HG02798 (cell line): ENCODE results near the gene ATP2B3.
A peak's percentile ranks its signal among the peaks of the same experiment; 100 is the strongest.
"Not testable (repeated sequence)": the region's sequence is repeated elsewhere in the genome, so short reads cannot be mapped to it uniquely, and the experiment has no call there.

Experiments
- ATAC-seq: cut with Tn5 transposase; IDR thresholded peaks from one replicate; pipeline ENCODE4 v1.9.1; 2021; ENCODE audit warnings: mild to moderate bottlenecking; ENCODE audit not compliant: unreplicated experiment, poor library complexity

ATP2B3 gene

GRCh38 chrX:153590961-153591956, 73.8 kb downstream of the ATP2B3 start:
- ATAC-seq = no peak

GRCh38 chrX:153592091-153592833, 74.8 kb downstream of the ATP2B3 start:
- ATAC-seq = no peak

- no peak for ATAC-seq
Observed at GRCh38 chrX:153592966-153593688, 75.7 kb downstream of the ATP2B3 start.

- ATAC-seq = no peak
Observed at GRCh38 chrX:153593811-153594500, 76.5 kb downstream of the ATP2B3 start.

GRCh38 chrX:153595387-153595786, 77.9 kb downstream of the ATP2B3 start:
- no peak for ATAC-seq

- ATAC-seq = no peak
Observed at GRCh38 chrX:153595859-153596857, 78.7 kb downstream of the ATP2B3 start.

- no peak for ATAC-seq
Observed at GRCh38 chrX:153596981-153597750, 79.7 kb downstream of the ATP2B3 start.

- peak; percentile 58 for ATAC-seq
Observed at GRCh38 chrX:153598541-153599191, 81.2 kb downstream of the ATP2B3 start, which contains the start of gene CCNQ. Gene CCNQ (minus strand): TSS chrX:153599139. CDS start chrX:153599073, 66 bp downstream.

- peak; percentile 90 for ATAC-seq
Observed at GRCh38 chrX:153599192-153600031, 82.0 kb downstream of the ATP2B3 start.

GRCh38 chrX:153600032-153600373, 82.6 kb downstream of the ATP2B3 start:
- ATAC-seq = no peak

- no peak for ATAC-seq
Observed at GRCh38 chrX:153600921-153601320, 83.5 kb downstream of the ATP2B3 start.

- no peak for ATAC-seq
Observed at GRCh38 chrX:153601511-153602110, 84.2 kb downstream of the ATP2B3 start.

- ATAC-seq = no peak
Observed at GRCh38 chrX:153602601-153603000, 85.2 kb downstream of the ATP2B3 start.

- ATAC-seq = no peak
Observed at GRCh38 chrX:153603131-153603656, 85.8 kb downstream of the ATP2B3 start.

GRCh38 chrX:153604666-153605380, 87.4 kb downstream of the ATP2B3 start:
- not testable (repeated sequence) for ATAC-seq
